A549 (cell line): ENCODE measurements around the gene PFDN5.

Experiments
- CBX2 ChIP-seq: fragments of 200-600 bp; sonication (generic); IDR thresholded peaks from 2 replicates; pipeline ENCODE4 v1.6.1; 2016; ENCODE audit warnings: low read depth, mild to moderate bottlenecking, borderline replicate concordance
- CTCF ChIP-seq: fragments of >200 bp; sonication (Bioruptor Twin); formaldehyde crosslinking; IDR thresholded peaks from 3 replicates; pipeline ENCODE4 v1.5.1; 2016
- E2F6 ChIP-seq: IDR thresholded peaks from 2 replicates; pipeline ENCODE4 v1.6.1; 2012; ENCODE audit warnings: low read depth, borderline replicate concordance
- EP300 ChIP-seq, 2 experiments: fragments of >200 bp; sonication (Bioruptor Twin); formaldehyde crosslinking; IDR thresholded peaks; 2 replicates in 1 of 2; 3 replicates in 1 of 2; pipeline ENCODE4 v1.6.1; 2016 to 2017
- HDAC2 ChIP-seq: fragments of 200-600 bp; sonication (generic); IDR thresholded peaks from 2 replicates; pipeline ENCODE4 v1.6.1; 2016
- JUN ChIP-seq, 2 experiments: fragments of >200 bp; sonication (Bioruptor Twin); formaldehyde crosslinking; IDR thresholded peaks; 2 replicates in 1 of 2; 3 replicates in 1 of 2; pipeline ENCODE4 v1.6.1; 2016 to 2017
- NPAS2 ChIP-seq: fragments of 250-450 bp; sonication (Bioruptor Pico); IDR thresholded peaks from 2 replicates; pipeline ENCODE4 v1.8.0; 2022; ENCODE audit warnings: mild to moderate bottlenecking, moderate library complexity, borderline replicate concordance
- PHF8 ChIP-seq: fragments of 200-600 bp; sonication (generic); IDR thresholded peaks from 2 replicates; pipeline ENCODE4 v1.6.1; 2016; ENCODE audit warnings: low read depth, mild to moderate bottlenecking, antibody characterized with exemption, moderate library complexity, borderline replicate concordance
- POLR2A ChIP-seq: IDR thresholded peaks from 2 replicates; pipeline ENCODE4 v1.6.1; 2012; ENCODE audit warnings: mild to moderate bottlenecking, low read length
- RAD21 ChIP-seq, 2 experiments: fragments of >200 bp in 1 of 2; sonication (Bioruptor Twin) in 1 of 2; formaldehyde crosslinking in 1 of 2; IDR thresholded peaks in 1 of 2; conservative IDR thresholded peaks in 1 of 2; 2 replicates in 1 of 2; 3 replicates in 1 of 2; pipeline ENCODE4 v1.6.1; 2012 to 2018; ENCODE audit warnings: inconsistent platforms in 1 of 2
- TF ChIP-seq, protein P1 (sequence below): IDR thresholded peaks from 2 replicates; pipeline ENCODE4 v1.6.1; 2012
- TF ChIP-seq, protein P2 (sequence below): fragments of 150-350 bp; IDR thresholded peaks from 2 replicates; pipeline ENCODE4 v1.6.1; 2014; ENCODE audit warnings: low read depth, mild to moderate bottlenecking, low read length

DNA sequence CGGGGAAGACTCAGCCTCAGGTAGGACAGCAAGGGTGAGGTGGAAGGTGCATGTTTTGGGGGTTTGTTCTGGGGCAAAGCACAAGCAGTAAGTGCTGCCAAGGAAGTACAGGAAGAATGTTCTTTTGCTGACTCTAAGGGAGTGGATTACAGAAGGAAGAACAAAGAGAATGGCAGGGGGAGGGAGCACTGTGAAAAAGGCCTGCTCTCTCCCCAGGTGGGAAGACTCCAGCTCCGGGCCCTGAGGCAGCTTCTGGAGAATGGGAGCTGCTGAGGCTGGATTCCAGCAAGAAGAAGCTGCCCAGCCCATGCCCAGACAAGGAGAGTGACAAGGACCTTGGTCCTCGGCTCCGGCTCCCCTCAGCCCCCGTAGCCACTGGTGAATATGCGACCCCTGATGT lies 7.0 kb upstream of the PFDN5 start:
- TF ChIP-seq CTCF: no peak
- no peak for TF ChIP-seq PHF8
- no peak for TF ChIP-seq RAD21 (conservative IDR thresholded peaks at IDR 0.05 in 1 of 2, IDR thresholded peaks at IDR 0.05 in 1 of 2)
- TF ChIP-seq, protein P1, sequence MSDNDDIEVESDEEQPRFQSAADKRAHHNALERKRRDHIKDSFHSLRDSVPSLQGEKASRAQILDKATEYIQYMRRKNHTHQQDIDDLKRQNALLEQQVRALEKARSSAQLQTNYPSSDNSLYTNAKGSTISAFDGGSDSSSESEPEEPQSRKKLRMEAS: no peak
- no peak for TF ChIP-seq NPAS2 (CRISPR knock-in tag)
- TF ChIP-seq, protein P2, sequence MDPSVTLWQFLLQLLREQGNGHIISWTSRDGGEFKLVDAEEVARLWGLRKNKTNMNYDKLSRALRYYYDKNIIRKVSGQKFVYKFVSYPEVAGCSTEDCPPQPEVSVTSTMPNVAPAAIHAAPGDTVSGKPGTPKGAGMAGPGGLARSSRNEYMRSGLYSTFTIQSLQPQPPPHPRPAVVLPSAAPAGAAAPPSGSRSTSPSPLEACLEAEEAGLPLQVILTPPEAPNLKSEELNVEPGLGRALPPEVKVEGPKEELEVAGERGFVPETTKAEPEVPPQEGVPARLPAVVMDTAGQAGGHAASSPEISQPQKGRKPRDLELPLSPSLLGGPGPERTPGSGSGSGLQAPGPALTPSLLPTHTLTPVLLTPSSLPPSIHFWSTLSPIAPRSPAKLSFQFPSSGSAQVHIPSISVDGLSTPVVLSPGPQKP: no peak
- no peak for TF ChIP-seq EP300 (IDR thresholded peaks at IDR 0.05)
- no peak for TF ChIP-seq POLR2A
- no peak for TF ChIP-seq CBX2
- no peak for TF ChIP-seq E2F6
- no peak for TF ChIP-seq JUN (IDR thresholded peaks at IDR 0.05)
- no peak for TF ChIP-seq HDAC2
